LNCaP clone FGC (cell line): ENCODE data around the gene MSX1.

ENCODE experiments used
- DNase-seq: peaks from one replicate; pipeline ENCODE4 v3.0.0-alpha.2; 2011; ENCODE audit warnings: low read depth
- H3K4me3 ChIP-seq: 2 replicates; pipeline ENCODE4 v1.5.1; 2011; ENCODE audit warnings: mild to moderate bottlenecking, low read depth, low read length, control low read depth
- TF ChIP-seq, protein P1 (sequence below): IDR thresholded peaks from 2 replicates; pipeline ENCODE4 v1.5.1; 2012; ENCODE audit warnings: mild to moderate bottlenecking; ENCODE audit not compliant: control insufficient read depth, insufficient read depth; ENCODE audit errors: extremely low read depth

Gene MSX1

DNA sequence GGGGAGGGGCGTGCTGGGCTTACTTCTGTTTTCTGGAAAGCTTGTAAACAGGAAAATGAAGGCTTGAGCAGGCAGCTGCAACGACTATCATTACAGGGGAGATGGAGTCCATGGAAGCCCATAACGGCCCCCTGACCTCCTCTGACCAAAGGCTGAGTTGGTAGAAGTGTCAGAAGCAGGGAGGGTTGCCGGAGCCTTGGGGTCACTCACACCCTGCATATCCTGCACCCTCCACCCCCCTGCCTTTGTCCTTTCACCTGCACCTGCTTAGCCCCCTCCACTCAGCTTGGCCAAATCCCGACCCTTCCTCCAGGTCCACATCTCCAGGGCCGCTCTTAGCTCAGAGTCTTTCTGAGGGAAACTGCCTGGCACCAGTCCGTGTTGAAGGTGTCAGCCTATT lies 12.5 kb upstream of the MSX1 start:
- DNase-seq = no peak
- H3K4me3 ChIP-seq = no peak overlapping the region
- TF ChIP-seq, protein P1, sequence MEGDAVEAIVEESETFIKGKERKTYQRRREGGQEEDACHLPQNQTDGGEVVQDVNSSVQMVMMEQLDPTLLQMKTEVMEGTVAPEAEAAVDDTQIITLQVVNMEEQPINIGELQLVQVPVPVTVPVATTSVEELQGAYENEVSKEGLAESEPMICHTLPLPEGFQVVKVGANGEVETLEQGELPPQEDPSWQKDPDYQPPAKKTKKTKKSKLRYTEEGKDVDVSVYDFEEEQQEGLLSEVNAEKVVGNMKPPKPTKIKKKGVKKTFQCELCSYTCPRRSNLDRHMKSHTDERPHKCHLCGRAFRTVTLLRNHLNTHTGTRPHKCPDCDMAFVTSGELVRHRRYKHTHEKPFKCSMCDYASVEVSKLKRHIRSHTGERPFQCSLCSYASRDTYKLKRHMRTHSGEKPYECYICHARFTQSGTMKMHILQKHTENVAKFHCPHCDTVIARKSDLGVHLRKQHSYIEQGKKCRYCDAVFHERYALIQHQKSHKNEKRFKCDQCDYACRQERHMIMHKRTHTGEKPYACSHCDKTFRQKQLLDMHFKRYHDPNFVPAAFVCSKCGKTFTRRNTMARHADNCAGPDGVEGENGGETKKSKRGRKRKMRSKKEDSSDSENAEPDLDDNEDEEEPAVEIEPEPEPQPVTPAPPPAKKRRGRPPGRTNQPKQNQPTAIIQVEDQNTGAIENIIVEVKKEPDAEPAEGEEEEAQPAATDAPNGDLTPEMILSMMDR = no peak

DNA sequence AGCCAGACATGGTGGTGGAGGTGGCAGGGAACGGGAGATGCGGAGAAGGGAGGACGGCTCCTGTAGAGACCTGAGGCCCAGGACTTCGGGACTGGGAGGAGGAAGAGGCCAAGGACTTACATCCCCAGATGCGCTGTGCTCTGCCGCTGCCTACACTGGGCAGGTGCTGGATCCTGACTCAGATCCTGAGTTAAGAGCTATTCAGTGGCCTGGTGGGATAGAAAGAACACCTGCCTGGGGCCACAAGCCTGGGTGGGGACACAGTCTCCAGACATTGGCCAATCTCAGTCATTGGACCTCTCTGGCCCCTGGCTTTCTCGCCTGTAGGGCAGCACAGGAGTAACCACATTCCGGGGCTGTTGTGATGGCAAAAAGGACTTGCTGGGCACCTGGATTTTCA lies 10.9 kb upstream of the MSX1 start:
- DNase-seq = no peak
- TF ChIP-seq, protein P1 = no peak
- no peak overlapping the region for H3K4me3 ChIP-seq

DNA sequence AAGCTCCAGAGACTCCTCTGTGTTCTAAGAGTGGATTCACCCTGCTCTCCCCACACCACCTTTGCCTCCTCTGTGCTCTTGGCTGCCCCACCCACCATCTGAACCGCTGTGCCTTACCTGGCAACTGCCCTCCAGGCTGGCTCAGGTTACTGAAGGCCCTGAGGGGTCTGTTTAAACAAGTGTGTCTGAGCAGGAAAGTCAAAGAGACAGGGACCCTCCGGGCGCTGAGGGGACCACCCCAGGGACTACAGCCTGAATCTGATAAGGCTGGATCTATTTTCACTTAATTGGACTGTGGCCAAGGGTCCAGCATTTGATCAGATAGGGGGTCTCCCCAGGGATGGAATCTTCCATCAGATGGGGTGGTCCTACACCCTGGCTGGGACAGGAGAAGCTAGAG lies 10.4 kb upstream of the MSX1 start:
- no peak for DNase-seq
- TF ChIP-seq, protein P1 = no peak

DNA sequence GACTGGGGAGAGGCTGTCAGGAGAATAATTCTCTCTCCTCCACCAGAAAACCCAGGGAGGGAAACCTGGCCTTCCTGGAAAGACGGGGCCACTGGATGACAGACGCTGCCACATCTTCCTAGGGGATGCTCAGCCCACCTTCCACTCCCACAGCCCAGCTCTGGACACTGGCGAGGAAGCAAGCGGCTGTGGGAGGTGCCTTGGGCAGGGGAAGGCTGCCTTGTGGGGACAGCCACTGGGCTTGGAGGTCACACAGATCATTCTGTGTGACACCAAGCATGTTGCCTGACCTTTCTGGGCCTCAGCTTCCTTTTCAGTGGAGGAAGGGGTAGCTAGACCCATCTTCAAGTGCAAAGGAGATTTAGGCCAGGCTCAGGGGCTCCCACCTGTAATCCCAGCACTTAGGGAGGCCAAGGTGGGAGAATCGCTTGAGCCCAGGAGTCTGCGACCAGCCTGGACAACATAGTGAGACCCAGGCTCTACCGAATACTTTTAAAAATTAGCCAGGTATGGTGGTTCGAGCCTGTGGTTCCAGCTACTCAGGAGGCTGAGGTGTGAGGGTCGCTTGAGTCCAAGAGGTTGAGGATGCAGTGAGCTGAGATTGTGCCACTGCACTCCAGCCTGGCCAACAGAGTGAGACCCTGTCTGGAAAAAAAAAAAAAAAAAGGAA lies 9.8 kb upstream of the MSX1 start:
- H3K4me3 ChIP-seq = no peak overlapping the region
- no peak for DNase-seq
- TF ChIP-seq, protein P1 = no peak

More for the DNA sequence above, 10.4 kb upstream of the MSX1 start:
- H3K4me3 ChIP-seq = no peak overlapping the region

DNA sequence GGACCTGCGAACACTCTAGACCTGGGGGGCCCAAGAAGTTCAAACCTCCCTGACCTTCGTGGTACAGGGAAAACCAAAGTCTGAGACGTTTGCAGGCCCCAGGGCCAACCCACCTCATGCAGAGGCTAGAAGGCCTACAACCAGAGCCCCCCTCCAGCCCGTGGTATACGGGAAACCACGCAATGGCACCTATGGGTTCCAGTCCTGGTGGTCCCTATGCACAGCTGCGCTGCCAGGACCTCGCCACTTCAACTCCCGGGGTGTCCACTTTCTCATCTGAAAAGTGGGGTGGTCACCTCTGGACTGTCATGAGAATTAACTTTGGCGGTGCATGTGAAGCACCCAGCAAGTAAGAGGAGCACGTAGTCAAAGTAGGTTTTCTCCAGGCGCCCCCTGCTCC lies 8.4 kb upstream of the MSX1 start:
- TF ChIP-seq, protein P1 = no peak
- H3K4me3 ChIP-seq = no peak overlapping the region
- DNase-seq = no peak

DNA sequence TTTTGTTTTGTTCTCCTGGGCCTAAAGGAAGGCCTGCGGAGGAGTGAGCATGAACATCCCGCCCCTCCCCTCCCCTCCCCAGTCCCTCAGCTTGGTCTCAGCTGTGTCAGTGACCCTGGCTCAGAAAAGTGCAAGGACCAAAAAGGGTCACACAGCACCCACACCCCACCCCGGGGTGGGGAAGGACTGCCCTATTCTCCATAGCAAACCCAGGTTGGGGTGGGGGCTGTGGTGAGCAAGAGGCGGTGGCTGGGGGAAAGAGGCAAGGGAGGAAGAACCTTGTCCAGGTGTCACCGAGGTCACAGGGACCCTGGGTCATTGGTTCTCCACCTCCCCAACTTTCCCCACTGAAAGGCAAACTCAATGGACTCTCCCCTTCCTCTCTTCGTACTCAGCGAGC lies 7.6 kb upstream of the MSX1 start:
- H3K4me3 ChIP-seq = no peak overlapping the region
- DNase-seq = no peak
- TF ChIP-seq, protein P1 = no peak
